HG02840 (cell line): ENCODE results near the gene CENPVL3.
"Not testable (repeated sequence)": the region's sequence is repeated elsewhere in the genome, so short reads cannot be mapped to it uniquely, and the experiment has no call there.

Experiments used
- ATAC-seq: cut with Tn5 transposase; IDR thresholded peaks from one replicate; pipeline ENCODE4 v1.9.1; 2021; ENCODE audit warnings: mild to moderate bottlenecking, moderate library complexity, moderate number of reproducible peaks; ENCODE audit not compliant: unreplicated experiment, low FRiP score

The CENPVL3 gene

GRCh38 chrX:51618241-51619155 is at the start of gene CENPVL3:
CENPVL3 (minus strand) TSS chrX:51618912; CDS start chrX:51618873, 39 bp downstream.
- ATAC-seq = not testable (repeated sequence)

DNA sequence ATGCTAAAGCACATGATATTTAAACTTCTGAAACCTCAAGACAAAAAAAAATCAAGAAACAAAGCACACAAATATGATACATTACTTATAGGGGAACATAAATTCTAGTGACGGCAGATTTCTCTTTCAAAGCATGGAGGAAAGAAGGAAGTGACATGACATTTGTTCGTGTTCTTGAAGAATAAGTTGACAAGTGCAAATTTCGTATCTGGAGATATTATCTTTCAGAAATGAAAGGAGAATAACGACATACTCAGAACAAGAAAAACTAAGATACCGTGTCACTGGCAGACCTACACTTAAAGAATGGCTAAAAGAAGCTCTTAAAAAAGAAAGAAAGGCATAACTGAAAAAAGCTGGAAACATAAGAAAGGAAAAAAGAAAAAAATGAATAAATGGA is 47.3 kb upstream of the CENPVL3 start:
- ATAC-seq = no peak

DNA sequence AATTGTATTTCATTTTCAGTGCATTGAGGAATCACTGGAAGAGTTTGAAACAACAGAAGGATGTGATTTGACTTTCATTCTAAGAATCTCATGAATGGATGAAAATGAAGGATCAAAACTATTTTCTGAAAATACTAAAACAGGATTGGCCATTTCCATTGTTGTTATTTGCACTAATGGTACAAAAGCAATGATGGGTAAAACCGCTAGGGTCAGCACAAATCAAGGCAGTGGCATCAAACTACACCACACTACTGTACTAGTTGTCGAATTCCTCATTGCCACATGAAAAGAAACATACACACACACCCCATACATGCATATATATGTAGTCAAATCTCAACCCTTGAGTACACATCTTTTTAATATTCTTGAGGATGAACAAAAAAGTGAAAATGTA is 24.7 kb upstream of the CENPVL3 start:
- ATAC-seq = no peak

GRCh38 chrX:51641421-51642021 is 22.8 kb upstream of the CENPVL3 start:
- ATAC-seq = no peak

DNA sequence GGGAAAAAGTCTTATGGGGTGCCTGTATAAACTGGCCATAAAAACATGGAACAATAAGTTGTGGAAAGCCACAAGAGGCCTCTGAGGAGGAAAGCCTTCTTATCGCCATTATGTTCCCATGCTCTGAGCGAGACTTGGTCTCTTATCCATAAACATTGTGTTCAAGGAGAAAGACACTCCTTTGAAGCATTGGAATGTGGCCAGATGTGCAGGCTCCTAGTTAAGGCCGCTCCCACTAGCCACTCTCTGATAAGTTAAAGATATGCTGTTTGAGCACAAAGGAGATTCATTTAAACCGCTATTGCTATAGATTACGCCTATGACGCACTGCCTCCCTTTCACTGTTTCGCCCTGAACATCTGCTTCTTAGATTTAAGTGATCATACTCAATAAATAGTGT is 17.8 kb upstream of the CENPVL3 start:
- not testable (repeated sequence) for ATAC-seq

DNA sequence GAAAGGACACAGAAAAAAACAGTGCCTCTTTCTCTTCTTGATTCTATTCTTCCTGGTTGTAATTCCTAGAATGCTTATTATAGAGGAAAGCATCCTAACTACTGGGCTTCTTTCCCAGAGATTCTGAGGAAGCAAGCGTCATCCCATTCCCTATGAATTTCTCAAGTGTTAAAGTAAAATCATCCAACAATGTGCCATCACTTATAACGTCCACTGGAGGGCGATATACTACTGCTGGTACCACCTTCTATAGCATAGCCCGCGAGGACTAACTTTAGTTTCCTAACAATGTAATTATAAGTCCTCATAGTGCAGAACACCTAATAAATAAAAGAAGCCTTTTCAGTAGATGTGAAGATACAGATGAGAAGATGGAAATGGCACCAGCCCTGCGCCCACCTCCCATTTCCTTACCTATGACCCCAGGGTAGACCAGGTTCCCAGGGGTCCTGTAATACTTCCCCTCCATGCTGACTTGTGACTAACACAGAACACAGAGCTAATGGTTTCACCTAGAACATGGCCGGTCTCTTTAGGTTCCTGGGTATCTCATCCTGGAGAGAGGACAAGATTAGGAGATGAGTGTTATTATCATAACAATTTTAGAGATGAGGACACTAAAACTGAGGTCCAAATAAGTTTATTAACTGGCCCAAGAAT is 4.2 kb downstream of the CENPVL3 start:
- no peak for ATAC-seq

- no peak for ATAC-seq
These were observed 9.9 kb downstream of the CENPVL3 start for GRCh38 chrX:51608766-51609165.

- no peak for ATAC-seq
These were observed 10.6 kb downstream of the CENPVL3 start for GRCh38 chrX:51608126-51608525.

- ATAC-seq = no peak
These were observed 12.3 kb downstream of the CENPVL3 start for GRCh38 chrX:51606446-51606845.

DNA sequence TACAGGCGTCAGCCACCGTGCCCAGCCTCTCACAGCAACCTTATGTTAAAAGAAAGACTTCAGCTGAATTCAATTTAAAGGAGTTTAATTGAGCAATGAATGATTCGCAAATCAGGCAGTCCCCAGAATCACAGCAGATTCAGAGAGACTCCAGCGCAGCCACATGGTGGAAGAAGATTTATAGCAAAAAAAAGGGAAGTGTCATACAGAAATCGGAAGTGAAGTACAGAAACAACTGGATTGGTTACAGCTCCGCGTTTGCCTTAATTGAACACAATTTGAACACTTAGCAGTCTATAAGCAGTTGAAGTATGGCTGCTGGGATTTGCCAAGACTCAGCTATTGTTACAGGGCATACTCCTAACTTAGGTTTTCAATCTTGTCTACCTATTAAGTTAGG is 19.8 kb downstream of the CENPVL3 start:
- no peak for ATAC-seq

- ATAC-seq = no peak
These were observed 46.8 kb downstream of the CENPVL3 start for GRCh38 chrX:51571874-51572273.

GRCh38 chrX:51569561-51569960 is 49.2 kb downstream of the CENPVL3 start:
- ATAC-seq = no peak

DNA sequence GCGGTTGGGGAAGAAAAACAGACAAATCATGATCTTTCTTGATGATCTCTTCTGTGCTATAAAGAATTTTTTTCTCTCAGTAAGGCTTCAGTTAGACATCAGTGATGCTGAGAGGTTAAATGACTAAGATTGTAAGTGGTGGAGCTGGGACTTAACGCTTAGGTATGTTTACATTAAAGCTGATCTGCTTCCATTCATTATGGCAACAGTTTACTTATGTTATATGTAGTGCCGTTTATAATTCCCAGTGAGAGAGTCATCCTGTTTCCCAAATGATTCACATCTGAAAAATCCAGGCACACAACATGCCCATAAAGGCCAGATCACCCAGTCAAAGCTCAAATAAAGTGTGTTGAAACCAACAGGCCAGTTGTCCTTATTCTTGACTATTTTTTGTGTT is 50.1 kb downstream of the CENPVL3 start:
- ATAC-seq = no peak
